DMS 273 (cell line): ENCODE results near the gene ZNF764.
"Not testable (repeated sequence)": the region's sequence is repeated elsewhere in the genome, so short reads cannot be mapped to it uniquely, and the experiment has no call there.

Experiments
- DNase-seq: peaks from one replicate; lab custom pipeline; 2025; ENCODE audit not compliant: unreplicated experiment; lab: John Stamatoyannopoulos, UW

Gene ZNF764

DNA sequence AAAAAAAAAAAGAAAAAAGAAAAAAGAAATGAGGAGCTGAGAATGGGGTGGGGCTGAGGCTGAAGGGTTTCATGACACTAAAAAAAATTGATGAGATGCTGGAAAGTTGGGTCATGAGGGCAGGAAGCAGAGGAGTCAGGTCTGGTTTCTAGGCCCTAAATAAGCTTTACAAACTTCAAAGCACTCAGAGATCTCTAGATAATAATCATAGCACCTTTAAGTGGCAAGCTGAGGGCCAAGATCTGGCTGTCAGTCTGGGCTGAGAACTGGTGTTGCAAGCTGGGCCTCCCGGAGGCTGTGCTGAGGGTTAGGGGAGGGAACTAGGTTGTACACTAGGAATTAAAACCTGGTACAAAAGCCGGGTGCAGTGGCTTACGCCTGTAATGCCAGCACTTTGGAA is 6.4 kb downstream of the ZNF764 start:
- no peak for DNase-seq

DNA sequence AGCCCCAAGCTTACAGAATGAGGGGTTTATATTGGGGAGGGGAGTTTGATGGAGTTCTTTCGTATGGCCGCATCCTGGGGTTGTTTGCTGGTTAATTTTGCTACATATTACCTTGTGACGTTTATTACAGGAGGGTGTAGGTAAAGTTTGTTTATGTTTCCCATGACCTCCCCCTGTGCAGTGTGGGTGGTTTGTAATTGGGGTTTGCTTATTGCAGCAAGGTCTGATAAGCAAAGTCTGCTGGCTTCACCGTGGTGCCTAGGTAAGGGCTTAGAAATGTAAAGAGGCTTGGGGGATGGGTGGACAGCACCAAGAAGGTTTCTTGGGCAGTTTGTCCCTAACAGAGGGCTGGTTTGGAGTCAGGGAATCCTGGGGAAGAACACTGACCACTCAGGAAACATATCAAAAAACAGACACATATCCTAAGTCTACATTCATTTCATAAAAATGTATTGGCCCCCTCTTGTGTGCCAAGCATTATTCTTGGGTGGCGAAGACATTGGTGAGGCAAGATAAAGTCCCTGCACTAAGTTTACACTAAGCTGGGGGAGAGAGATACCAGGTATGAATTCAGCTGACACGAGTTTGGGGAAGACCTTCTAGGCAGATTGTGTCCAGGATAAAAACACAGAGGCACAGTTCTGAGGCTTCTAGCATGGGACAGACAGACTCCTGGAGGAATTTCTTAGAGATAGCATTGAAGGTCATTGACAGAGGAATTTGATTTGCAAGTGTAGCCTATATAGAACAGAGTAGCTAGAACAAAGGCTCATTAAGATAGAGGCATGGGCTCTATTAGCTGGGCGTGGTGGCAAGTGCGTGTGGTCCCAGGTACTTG is 9.5 kb downstream of the ZNF764 start:
- no peak for DNase-seq

DNA sequence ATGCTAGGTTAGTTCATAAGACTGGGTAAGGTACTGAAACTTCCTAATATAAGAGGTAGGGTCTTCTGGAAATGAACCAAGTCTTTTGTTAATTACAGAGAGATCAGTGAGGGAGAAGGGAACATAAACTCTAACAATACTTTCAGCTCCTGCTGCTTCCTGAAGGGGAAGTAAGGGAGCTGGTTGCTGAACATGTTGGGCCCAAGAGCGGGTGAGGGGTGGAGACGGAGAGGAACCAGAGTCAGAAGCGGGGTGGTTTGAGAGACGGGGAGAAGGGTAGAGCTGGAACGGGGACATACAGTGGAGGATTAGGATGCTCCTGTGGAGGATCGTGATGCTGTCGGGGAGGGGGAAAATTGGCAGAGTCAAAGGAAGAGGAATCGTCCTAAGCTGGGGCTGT is 12.1 kb downstream of the ZNF764 start:
- DNase-seq = no peak

DNA sequence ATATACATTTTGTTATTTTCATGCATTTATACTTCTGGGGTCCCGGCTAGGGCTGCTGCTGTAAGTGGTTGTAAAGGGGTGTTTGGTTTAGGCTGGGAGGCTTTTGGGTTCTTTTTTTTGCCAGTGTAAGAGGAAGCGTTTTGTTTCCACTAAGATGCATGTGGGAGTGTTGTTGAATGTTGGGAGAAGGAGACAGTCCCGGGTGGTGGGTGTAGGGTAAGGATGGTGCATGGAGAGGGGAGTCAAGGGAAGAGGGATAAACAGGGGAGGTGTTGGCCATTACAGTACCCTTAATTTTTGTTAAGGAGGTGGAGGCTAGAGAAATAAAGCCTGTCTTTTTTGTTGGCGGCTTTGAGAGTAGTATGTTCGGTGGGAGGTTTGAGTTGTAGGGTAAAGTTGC is 15.1 kb downstream of the ZNF764 start:
- no peak for DNase-seq

DNA sequence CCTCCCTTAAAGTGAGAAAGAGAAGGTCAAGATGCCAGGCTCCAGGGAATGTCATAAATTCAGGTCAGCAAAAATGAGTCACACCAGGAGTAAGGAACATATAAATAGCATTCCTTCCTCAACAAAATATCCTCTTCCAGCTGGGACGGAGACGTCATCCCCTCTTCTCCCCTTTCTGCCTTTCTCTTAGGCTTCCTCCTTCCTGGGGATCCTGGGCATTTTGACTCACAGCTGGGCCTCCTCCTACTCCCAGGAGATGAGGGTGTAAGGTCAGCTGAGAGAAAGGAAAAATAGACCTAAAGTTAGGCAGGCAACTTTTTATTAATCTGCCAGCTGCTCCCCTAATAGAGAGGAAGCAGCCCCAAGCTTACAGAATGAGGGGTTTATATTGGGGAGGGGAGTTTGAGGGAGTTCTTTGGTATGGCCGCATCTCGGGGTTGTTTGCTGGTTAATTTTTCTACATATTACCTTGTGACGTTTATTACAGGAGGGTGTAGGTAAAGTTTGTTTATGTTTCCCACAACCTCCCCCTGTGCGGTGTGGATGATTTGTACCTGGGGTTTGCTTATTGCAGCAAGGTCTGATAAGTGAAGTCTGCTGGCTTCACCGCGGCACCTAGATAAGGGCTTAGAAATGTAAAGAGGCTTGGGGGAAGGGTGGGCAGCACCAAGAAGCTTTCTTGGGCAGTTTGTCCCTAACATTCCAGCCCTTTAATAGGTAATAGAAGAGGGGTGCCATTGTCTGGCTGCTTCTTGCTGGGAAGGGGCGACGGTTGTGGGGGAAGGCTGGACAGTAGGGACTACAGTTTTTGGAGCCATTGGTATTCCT is 16.5 kb downstream of the ZNF764 start:
- DNase-seq = no peak

DNA sequence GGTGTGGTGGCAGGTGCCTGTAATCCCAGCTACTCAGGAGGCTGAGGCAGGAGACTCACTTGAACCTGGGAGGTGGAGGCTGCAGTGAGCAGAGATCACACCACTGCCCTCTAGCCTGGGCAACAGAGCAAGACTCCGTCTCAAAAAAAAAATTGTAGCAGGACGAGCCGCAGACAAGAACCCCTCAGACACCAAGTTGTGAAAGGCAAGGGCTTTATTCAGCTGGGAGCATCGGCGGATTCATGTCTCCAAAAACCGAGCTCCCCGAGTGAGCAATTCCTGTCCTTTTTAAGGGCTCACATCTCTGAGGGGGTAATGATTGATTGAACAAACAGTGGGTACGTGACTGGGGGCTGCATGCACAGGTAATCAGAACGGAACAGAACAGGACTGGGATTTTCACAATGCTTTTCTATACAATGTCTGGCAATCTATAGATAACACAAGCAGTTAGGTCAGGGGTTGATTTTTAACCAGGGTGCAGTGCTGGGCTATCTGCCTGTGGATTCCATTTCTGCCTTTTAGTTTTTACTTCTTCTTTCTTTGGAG is 17.2 kb downstream of the ZNF764 start:
- not testable (repeated sequence) for DNase-seq

DNA sequence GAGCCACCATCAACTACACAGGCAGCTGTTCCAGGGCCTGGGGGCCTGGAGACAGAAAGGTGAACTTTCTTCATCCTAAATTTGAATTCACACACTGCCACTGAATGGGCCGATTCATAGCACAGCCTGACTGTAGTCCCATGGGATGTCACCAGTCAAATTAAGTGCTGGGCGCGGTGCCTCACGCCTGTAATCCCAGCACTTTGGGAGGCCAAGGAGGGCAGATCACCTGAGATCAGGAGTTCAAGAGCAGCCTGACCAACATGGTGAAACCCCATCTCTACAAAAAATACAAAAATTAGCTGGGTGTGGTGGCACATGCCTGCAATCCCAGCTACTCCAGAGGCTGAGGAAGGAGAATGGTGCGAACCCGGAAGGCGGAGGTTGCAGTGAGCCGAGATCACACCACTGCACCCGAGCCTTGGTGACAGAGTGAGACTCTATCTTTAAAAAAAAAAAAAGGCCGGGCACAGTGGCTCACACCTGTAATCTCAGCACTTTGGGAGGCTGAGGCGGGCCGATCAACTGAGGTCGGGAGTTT is 18.1 kb downstream of the ZNF764 start:
- not testable (repeated sequence) for DNase-seq

DNA sequence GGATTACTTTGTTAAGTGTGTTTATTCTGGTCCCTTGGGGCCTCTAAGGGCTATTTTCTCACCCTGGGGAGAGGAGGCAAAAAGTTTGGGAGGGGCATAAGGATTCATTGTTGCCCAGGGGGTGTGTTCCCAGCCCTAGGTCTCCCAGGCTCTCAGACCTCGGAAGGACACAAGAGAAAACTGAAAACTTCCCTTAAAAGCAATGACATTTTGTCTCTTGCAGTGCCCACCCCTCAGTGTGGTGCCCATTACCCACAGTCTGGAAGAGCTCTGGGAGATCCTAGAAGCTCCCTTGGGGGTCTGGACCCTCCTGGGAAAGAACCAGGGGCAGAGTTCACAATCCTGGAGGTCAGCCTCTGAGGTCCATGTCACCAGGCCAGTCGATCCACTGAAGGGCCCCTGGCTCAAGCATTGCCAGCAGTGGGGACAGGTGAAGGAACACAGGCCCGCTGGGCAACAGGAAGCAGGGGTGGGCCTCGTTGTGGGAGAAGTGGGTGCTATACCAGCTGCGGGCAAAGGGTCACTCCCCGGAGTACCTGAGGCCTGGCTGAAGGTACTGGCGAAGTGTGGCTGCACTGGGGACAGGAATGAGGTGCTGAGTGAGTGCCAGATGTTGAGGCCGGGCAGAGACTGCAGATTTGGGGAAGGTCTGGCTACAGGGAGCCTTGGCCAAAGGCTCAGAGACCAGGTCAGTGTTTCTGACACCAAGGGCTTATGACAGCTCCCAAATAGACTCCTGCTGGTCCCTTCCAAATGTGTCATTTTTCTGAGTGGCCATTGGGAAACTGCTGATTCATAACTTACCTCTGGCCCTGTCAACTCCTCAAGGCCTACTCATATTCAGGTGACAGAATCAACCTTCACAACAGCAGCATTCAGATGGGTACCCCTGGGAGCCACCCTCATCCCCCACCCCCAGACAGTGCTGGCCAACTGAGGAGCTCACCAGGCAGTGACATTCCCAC is 18.9 kb downstream of the ZNF764 start:
- DNase-seq = no peak

DNA sequence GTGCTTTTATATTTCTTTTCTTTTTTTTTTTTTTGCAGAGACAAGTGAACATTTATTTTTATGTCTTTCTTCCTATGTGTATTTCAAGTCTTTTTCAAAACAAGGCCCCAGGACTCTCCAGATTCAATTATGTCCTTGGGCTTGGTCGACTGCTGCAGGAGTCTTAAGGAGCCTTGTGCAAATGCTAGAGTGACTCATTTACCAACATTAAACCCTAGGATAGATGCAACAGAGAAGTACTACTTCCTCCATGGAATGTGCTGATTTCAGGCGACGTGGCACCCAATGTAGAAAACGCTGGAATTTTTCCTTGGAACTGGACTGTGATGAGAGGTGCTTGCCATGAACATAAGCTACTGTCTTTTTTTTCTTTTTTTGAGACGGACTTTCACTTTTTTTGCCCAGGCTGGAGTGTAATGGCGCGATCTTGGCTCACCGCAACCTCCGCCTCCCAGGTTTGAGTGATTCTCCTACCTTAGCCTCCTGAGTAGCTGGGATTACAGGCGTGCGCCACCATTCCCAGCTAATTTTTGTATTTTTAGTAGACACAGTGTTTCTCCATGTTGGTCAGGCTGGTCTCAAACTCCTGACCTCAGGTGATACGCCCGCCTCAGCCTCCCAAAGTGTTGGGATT is 21.7 kb downstream of the ZNF764 start:
- not testable (repeated sequence) for DNase-seq

DNA sequence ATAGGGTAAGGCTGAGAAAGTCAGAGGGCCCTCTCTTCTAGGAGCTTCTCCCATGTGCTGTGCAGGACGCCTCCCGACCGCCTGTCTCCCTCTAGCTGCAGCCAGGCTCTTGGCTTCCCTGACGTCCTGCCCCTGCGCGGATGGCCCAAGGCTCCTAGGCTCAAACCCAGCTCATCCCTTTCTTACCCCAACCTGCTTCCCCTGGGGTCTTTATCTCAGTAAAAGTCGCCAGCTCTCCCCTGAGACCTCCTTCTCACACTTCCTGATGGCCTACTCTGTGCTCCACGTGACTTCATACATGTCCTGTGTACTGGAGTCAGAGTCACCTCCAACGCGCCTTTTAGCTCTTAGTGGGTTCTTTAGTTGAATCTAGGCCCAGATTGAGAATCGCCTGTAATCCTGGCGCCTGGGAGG is 22.4 kb downstream of the ZNF764 start:
- peak; percentile 60 for DNase-seq

DNA sequence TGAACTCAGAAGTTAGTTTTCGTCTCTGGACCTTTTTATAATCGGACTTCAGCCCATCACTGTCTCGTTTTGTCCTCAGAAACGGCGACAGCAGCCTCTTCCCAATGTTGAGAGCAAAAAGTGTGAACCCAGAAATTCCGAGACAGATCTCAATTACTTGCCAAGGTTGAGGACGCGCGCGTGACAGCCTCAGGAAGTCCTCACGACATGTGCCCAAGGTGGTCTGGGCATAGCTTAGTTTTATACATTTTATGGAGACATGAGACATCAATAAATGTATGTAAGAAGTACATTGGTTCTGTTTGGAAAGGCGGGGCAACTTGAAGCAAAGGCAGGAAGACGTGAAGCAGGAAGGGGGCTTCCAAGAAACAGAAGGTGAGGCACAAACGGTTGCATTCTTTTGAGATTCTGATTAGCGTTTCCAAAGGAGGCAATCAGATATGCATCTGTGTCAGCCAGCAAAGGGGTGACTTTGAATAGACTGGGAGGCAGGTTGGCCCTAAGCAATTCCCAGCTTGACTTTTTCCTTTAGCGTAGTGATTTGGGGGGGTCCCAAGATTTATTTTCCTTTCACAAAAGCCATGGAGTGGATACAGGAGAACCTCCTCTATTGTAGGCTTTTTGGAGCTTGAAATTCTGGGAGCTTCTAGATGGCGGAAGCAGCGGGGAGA is 22.9 kb downstream of the ZNF764 start:
- DNase-seq = no peak

DNA sequence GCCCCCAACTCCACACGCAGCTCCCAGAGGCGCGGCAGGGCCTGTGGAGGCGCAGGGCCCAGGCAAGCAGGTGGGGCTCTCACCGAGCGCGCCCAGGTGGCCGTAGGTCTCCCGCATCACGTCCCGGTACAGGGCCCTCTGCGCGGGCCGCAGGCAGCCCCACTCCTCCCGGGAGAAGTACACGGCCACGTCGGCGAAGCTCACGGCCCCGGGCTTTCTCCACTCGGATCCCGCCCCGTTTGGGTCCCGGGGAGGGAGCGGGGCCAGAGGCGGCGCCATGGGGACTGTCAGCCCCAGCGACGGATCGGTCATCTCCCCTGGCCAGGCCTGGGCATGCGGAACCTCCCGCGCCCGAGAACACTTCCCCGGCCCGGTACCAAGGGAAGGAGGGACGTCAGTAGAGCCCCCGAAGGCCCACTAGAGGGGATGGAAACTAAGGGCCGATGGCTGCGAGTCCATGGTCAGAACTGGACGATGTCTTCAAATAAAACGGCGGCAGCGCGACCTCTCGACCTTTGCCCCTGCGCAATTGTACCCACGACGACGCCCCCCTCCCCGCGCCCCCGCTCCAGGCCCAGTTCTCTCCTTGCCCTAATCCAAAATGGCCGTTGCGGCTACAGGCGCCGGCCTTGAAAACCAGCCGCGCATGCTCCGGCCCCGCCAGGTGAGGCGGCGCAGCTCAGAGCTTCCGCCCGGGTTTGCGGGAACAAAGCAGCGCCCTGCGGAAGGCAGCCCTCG is 23.6 kb downstream of the ZNF764 start, which contains the start of gene ZNF747:
Gene ZNF747, minus strand, starts transcription at position 491 of the 738 bp plus-strand sequence. Its CDS starts 179 bp downstream, at position 312.
- peak; percentile 93 for DNase-seq

DNA sequence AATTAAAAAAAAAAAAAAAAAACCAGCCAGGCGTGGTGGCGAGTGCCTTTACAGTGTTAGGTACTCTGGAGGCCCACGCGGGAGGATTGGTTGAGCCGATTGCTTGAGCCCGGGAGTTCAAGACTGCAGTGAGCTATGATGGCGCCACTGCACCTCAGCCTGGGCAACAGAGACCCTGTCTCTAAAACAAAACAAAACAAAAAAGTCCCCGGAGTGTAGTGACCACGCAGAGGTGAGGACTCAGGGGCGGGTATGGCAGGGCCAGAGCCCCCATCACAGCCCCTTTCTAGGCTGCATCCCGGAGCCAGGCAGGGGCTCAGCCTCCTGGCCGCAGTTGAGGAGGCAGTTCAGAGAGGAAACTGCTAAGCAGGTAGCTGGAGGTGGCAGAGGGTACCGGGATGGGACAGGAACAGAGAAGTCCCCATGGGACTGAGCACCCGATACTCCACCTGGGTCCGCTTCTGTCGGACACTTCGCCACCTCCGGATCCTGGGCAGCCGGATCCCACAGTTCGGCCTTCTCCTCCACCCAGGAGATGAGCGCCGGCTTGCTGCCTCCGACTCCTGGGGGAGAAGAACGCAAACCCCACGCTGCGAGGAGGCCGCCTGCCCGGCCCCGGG is 24.3 kb downstream of the ZNF764 start:
- no peak for DNase-seq

DNA sequence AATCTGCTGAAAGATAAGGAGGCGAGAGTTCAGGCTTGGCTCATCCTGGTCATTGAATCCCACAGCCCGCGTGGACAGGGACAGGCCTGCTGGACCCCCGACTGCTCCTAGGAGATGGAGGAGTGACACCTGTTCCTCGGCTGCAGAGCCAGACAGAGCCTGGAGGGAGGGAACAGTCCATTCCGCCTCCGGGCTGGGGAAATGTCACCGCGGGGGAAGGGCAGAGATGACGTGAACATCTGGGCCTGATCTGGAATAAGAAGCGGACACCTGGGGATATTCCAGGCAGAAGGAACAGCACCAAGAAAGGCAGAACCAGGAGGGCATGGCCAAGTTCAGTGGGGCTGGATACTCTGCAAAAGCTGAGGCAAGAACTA is 25.0 kb downstream of the ZNF764 start:
- no peak for DNase-seq

DNA sequence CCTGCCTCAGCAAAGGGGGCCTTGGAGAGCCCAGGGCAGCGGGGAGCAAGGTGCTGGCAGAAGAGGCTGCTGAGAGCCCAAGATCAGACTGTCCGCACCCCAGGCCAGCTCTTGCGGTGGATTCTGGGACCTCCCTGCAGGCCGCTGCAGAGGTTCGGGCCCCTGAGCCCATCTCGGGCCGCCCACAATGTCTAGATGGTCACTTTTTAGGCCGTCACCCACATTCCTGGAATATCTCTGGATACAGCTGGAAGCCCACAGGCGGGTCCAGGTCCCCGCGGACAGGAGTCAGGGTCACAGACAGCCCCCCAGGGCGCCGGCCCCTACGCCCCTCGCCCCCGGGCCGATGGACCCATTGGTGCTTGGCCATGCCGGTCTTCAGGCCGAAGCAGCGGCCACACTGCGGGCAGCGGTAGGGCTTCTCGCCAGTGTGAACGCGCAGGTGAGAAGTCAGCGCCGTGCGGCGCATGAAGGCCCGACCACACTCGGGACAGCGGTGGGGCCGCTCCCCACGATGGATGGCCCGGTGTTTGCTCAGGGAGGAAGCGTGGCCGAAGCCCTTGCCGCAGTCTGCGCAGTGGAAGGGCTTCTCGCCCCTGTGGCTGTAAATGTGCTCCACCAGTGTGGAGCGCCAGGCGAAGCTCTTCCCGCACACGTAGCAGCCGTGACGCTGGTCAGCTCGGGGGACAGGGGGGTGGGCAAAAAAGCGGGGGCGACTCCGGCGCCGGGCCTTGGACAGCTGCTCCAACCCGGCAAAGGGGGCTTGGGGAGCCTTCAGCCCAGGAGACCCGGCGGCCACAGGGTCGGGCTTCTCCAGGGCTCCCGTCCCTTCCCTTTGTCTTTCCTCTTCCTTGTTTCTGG is 25.7 kb downstream of the ZNF764 start:
- DNase-seq = no peak

DNA sequence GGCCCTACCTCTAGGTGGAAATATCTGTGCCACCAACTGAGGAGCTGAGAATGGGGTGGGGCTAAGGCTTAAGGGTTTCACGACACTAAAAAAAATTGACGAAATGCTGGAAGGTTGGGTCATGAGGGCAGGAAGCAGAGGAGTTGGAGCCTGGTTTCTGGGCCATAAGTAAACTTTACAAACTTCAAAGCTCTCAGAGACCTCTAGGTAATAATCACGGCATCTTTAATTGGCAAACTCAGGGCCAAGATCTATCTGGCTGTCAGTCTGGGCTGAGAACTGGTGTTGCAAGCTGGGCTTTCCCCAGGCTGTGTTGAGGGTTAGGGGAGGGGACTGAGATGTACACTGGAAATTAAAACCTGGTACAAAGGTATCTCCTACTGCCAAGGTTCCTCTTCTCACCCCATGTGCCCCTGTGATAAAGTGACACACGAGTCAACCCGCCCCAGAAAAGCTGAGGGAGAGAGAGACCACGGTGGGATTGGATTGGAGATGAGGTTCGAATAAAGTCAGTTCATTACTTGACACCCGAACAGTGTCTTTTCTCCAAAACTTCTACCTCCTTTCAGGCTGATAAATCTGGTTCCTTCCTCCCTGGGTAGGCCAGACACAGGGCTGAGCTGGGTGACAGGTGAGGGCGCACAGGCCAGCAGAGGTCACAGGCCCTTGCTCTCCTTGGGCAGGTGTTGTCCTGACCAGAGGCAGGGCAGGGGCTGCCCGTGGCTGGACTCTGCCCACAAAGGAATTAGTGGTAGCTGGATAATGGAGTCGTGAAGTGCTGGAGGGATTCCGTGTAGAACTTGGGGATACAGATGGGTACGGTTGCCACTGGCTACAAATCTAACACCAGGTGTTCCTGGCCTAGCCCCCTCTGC is 27.8 kb downstream of the ZNF764 start:
- DNase-seq = no peak
